Ammon's horn (tissue), 1 donor: ENCODE results near the gene CTSL.
"Not testable (repeated sequence)": the region's sequence is repeated elsewhere in the genome, so short reads cannot be mapped to it uniquely, and the experiment has no call there.

ENCODE experiments used
- DNase-seq: peaks from one replicate; pipeline ENCODE4 v3.0.0-alpha.2; 2016; ENCODE audit warnings: low spot score

Gene CTSL

GRCh38 chr9:87722393-87723088 is 3.4 kb upstream of the CTSL start:
- DNase-seq = peak; percentile 68

GRCh38 chr9:87725356-87725899 is 491 bp upstream of the CTSL start:
- peak; percentile 68 for DNase-seq

- no peak for DNase-seq
Measured at GRCh38 chr9:87729246-87729645, 3.3 kb downstream of the CTSL start.

GRCh38 chr9:87731321-87731720 is 5.4 kb downstream of the CTSL start:
- no peak for DNase-seq

GRCh38 chr9:87732344-87732743 is 6.4 kb downstream of the CTSL start:
- DNase-seq = no peak

GRCh38 chr9:87732756-87733155 is 6.8 kb downstream of the CTSL start:
- DNase-seq = no peak

- no peak for DNase-seq
Measured at GRCh38 chr9:87733273-87734052, 7.5 kb downstream of the CTSL start.

- DNase-seq = no peak
Measured at GRCh38 chr9:87734106-87734505, 8.2 kb downstream of the CTSL start.

GRCh38 chr9:87739546-87739945 is 13.6 kb downstream of the CTSL start:
- DNase-seq = no peak

- no peak for DNase-seq
Measured at GRCh38 chr9:87740209-87740608, 14.3 kb downstream of the CTSL start.

- no peak for DNase-seq
Measured at GRCh38 chr9:87741326-87741725, 15.4 kb downstream of the CTSL start.

GRCh38 chr9:87741891-87742290 is 16.0 kb downstream of the CTSL start:
- no peak for DNase-seq

- no peak for DNase-seq
Measured at GRCh38 chr9:87742813-87743428, 17.0 kb downstream of the CTSL start.

GRCh38 chr9:87744247-87744646 is 18.3 kb downstream of the CTSL start:
- not testable (repeated sequence) for DNase-seq

GRCh38 chr9:87746186-87746585 is 20.3 kb downstream of the CTSL start:
- no peak for DNase-seq

- DNase-seq = no peak
Measured at GRCh38 chr9:87748881-87749280, 23.0 kb downstream of the CTSL start.

GRCh38 chr9:87749335-87750035 is 23.6 kb downstream of the CTSL start:
- no peak for DNase-seq

GRCh38 chr9:87750726-87751125 is 24.8 kb downstream of the CTSL start:
- no peak for DNase-seq

- no peak for DNase-seq
Measured at GRCh38 chr9:87751423-87751822, 25.5 kb downstream of the CTSL start.

- DNase-seq = no peak
Measured at GRCh38 chr9:87751868-87752267, 25.9 kb downstream of the CTSL start.

- no peak for DNase-seq
Measured at GRCh38 chr9:87753313-87753712, 27.4 kb downstream of the CTSL start.

- DNase-seq = not testable (repeated sequence)
Measured at GRCh38 chr9:87758330-87758729, 32.4 kb downstream of the CTSL start.
